SK-N-SH treated with all-trans-retinoic acid at 6 μM for 48 hours (cell line): ENCODE measurements around the gene SPATA33.

Source experiments
- CSDC2 ChIP-seq: fragments of 250-450 bp; sonication (Bioruptor Pico); IDR thresholded peaks from 2 replicates; pipeline ENCODE4 v1.5.0; 2020; ENCODE audit warnings: mild to moderate bottlenecking, moderate library complexity
- ESRRG ChIP-seq: fragments of 250-450 bp; sonication (Bioruptor Pico); IDR thresholded peaks from 2 replicates; pipeline ENCODE4 v1.6.1; 2021; ENCODE audit warnings: mild to moderate bottlenecking
- PPARA ChIP-seq: fragments of 250-450 bp; sonication (Bioruptor Pico); IDR thresholded peaks from 2 replicates; pipeline ENCODE4 v1.5.0; 2020; ENCODE audit warnings: mild to moderate bottlenecking, borderline replicate concordance
- RARB ChIP-seq: fragments of 250-450 bp; sonication (Bioruptor Pico); IDR thresholded peaks from 2 replicates; pipeline ENCODE4 v1.8.0; 2021; ENCODE audit warnings: mild to moderate bottlenecking, moderate library complexity
- SNAI2 ChIP-seq: fragments of 250-450 bp; sonication (Bioruptor Pico); IDR thresholded peaks from 2 replicates; pipeline ENCODE4 v1.5.0; 2020; ENCODE audit warnings: mild to moderate bottlenecking, moderate library complexity
- TCF4 ChIP-seq: fragments of 250-450 bp; sonication (Bioruptor Pico); IDR thresholded peaks from 2 replicates; pipeline ENCODE4 v1.8.0; 2021; ENCODE audit warnings: mild to moderate bottlenecking, moderate library complexity, borderline replicate concordance
- TF ChIP-seq, protein P1 (sequence below): fragments of 250-450 bp; sonication (Bioruptor Pico); IDR thresholded peaks from 2 replicates; pipeline ENCODE4 v1.5.1; 2021; ENCODE audit warnings: mild to moderate bottlenecking, moderate library complexity
- TF ChIP-seq, protein P2 (sequence below): fragments of 250-450 bp; sonication (Bioruptor Pico); IDR thresholded peaks from 2 replicates; pipeline ENCODE4 v1.8.0; 2020; ENCODE audit warnings: mild to moderate bottlenecking, moderate library complexity, borderline replicate concordance

DNA sequence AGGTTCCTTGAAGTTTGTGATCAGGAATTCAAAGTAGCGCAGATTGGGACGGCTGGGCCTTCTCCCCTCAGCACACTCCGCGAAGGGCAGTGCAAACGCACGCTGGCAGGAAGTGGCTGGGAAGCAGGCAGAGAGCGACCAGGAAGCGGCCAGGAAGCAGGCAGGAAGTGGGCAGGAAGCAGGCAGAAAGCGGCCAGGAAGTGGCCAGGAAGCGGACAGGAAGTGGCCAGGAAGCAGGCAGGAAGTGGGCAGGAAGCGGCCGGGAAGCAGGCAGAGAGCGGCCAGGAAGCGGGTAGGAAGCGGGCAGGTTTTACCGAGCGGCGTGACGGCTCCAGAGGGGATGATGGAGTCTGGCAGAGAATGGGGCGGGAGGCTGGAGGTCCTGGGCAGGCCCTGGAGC lies 41.0 kb upstream of the SPATA33 start:
- no peak for TF ChIP-seq PPARA (CRISPR knock-in tag)
- TF ChIP-seq, protein P1, sequence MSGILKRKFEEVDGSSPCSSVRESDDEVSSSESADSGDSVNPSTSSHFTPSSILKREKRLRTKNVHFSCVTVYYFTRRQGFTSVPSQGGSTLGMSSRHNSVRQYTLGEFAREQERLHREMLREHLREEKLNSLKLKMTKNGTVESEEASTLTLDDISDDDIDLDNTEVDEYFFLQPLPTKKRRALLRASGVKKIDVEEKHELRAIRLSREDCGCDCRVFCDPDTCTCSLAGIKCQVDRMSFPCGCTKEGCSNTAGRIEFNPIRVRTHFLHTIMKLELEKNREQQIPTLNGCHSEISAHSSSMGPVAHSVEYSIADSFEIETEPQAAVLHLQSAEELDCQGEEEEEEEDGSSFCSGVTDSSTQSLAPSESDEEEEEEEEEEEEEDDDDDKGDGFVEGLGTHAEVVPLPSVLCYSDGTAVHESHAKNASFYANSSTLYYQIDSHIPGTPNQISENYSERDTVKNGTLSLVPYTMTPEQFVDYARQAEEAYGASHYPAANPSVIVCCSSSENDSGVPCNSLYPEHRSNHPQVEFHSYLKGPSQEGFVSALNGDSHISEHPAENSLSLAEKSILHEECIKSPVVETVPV (CRISPR knock-in tag): no peak
- no peak for TF ChIP-seq CSDC2
- TF ChIP-seq, protein P2, sequence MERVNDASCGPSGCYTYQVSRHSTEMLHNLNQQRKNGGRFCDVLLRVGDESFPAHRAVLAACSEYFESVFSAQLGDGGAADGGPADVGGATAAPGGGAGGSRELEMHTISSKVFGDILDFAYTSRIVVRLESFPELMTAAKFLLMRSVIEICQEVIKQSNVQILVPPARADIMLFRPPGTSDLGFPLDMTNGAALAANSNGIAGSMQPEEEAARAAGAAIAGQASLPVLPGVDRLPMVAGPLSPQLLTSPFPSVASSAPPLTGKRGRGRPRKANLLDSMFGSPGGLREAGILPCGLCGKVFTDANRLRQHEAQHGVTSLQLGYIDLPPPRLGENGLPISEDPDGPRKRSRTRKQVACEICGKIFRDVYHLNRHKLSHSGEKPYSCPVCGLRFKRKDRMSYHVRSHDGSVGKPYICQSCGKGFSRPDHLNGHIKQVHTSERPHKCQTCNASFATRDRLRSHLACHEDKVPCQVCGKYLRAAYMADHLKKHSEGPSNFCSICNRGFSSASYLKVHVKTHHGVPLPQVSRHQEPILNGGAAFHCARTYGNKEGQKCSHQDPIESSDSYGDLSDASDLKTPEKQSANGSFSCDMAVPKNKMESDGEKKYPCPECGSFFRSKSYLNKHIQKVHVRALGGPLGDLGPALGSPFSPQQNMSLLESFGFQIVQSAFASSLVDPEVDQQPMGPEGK (CRISPR knock-in tag): no peak
- no peak for TF ChIP-seq RARB (CRISPR knock-in tag)
- TF ChIP-seq SNAI2 (CRISPR knock-in tag): no peak
- no peak for TF ChIP-seq ESRRG
- no peak for TF ChIP-seq TCF4 (CRISPR knock-in tag)
